GM12878 (cell line): ENCODE measurements around the gene SHISA9. TPM values are rescaled to one million over a fixed set of nuclear protein-coding genes. Genes with fewer than 3 reads are reported as not detected.

Experiments
- ATAC-seq: fragments of 200-7000 bp; cut with Tn5 transposase; 3 replicates; pipeline ENCODE4 v1.9.1; 2020; ENCODE audit warnings: mild to moderate bottlenecking, moderate library complexity
- BruUV-seq: library from RNA; stranded (reverse); fragments of 400-500 nt; replicated peaks from 2 replicates; lab custom pipeline; 2021; lab: Mats Ljungman, UMichigan
- CTCF ChIA-PET: fragments of 300-600 bp; sonication (Branson Sonifier 250); formaldehyde crosslinking; extraction: SDS; loops from one replicate; lab custom pipeline; 2021; ENCODE audit warnings: inconsistent platforms; lab: Yijun Ruan, JAX
- POLR2A ChIA-PET: fragments of 350-600 bp; formaldehyde crosslinking; extraction: SDS; loops from one replicate; lab custom pipeline; 2021; ENCODE audit warnings: inconsistent platforms; lab: Charles Lee
- RAD21 ChIA-PET: fragments of 300-600 bp; sonication (Branson Sonifier 250); formaldehyde crosslinking; loops from one replicate; lab custom pipeline; 2023; ENCODE audit warnings: antibody characterized with exemption; ENCODE audit not compliant: unreplicated experiment; lab: Charles Lee
- SMC1A ChIA-PET: fragments of 300-600 bp; sonication (Branson Sonifier 250); formaldehyde crosslinking; loops from one replicate; lab custom pipeline; 2023; ENCODE audit not compliant: unreplicated experiment, uncharacterized antibody; lab: Charles Lee
- DNase-seq: peaks from one replicate; pipeline ENCODE4 v3.0.0-alpha.2; 2011; ENCODE audit warnings: low read depth, low spot score
- FAIRE-seq: peaks from 3 replicates; lab custom pipeline; 2011; peaks lifted over from hg19 to GRCh38; lab: Jason Lieb, UNC
- H2AFZ ChIP-seq: 2 replicates; pipeline ENCODE4 v1.6.0; 2011; ENCODE audit warnings: low read depth, low read length, control low read depth; ENCODE audit not compliant: control insufficient read depth
- H3K27ac ChIP-seq: 2 replicates; pipeline ENCODE4 v1.5.1; 2011; ENCODE audit warnings: control low read depth; ENCODE audit not compliant: control insufficient read depth, insufficient read depth
- H3K27me3 ChIP-seq, 2 experiments: replicated peaks in 1 of 2; 2 replicates each; pipeline versions ENCODE4 v1.6.0 to v1.6.1; 2011; ENCODE audit warnings: low read length in 1 of 2; ENCODE audit not compliant: control insufficient read depth in 2 of 2, insufficient read depth in 2 of 2
- H3K36me3 ChIP-seq, 2 experiments: 2 replicates each; pipeline ENCODE4 v1.5.1; 2011; ENCODE audit warnings: low read length in 1 of 2; ENCODE audit not compliant: control insufficient read depth in 2 of 2, insufficient read depth in 2 of 2
- H3K4me1 ChIP-seq: 2 replicates; pipeline ENCODE4 v1.6.1; 2011; ENCODE audit warnings: mild to moderate bottlenecking, low read length, moderate library complexity, mixed read lengths; ENCODE audit not compliant: control insufficient read depth, insufficient read depth
- H3K4me2 ChIP-seq: 2 replicates; pipeline ENCODE4 v1.6.0; 2011; ENCODE audit warnings: control low read depth; ENCODE audit not compliant: control insufficient read depth, insufficient read depth
- H3K4me3 ChIP-seq: fragments of 200-600 bp; sonication (generic); 2 replicates; pipeline ENCODE4 v1.5.1; 2016
- H3K79me2 ChIP-seq: 2 replicates; pipeline ENCODE4 v1.6.0; 2011; ENCODE audit warnings: low read length; ENCODE audit not compliant: control insufficient read depth, insufficient read depth
- H3K9ac ChIP-seq: 2 replicates; pipeline ENCODE4 v1.8.0; 2011; ENCODE audit warnings: low read length, control low read depth, mixed read lengths; ENCODE audit not compliant: control insufficient read depth, insufficient read depth
- H3K9me3 ChIP-seq: replicated peaks from 3 replicates; pipeline ENCODE4 v1.5.1; 2011; ENCODE audit warnings: mild to moderate bottlenecking, low read length; ENCODE audit not compliant: control insufficient read depth, insufficient read depth
- H4K20me1 ChIP-seq: 2 replicates; pipeline ENCODE4 v1.6.0; 2011; ENCODE audit not compliant: control insufficient read depth, insufficient read depth
- ELK1 ChIP-seq: IDR thresholded peaks from 2 replicates; pipeline ENCODE4 v1.6.1; 2012; ENCODE audit warnings: low read depth, low read length, improper control_type of control experiment
- IKZF2 ChIP-seq, 2 experiments: fragments of 450-650 bp; IDR thresholded peaks; 2 replicates each; pipeline ENCODE4 v1.6.1; 2017; ENCODE audit warnings: mild to moderate bottlenecking in 2 of 2, moderate library complexity in 2 of 2
- PML ChIP-seq: IDR thresholded peaks from 2 replicates; pipeline ENCODE4 v1.6.1; 2012; ENCODE audit warnings: low read length, inconsistent platforms
- POLR2AphosphoS5 ChIP-seq: IDR thresholded peaks from 2 replicates; pipeline ENCODE4 v1.6.1; 2011; ENCODE audit warnings: mild to moderate bottlenecking, low read length, inconsistent platforms
- RELA ChIP-seq: fragments of 450-650 bp; IDR thresholded peaks from 2 replicates; pipeline ENCODE4 v1.8.0; 2014; ENCODE audit warnings: borderline replicate concordance; ENCODE audit not compliant: partially characterized antibody
- SPI1 ChIP-seq: IDR thresholded peaks from 2 replicates; pipeline ENCODE4 v1.6.1; 2011; ENCODE audit warnings: low read depth, mild to moderate bottlenecking, low read length, moderate library complexity, borderline replicate concordance; ENCODE audit not compliant: insufficient read depth
- WRNIP1 ChIP-seq: IDR thresholded peaks from 2 replicates; pipeline ENCODE4 v1.6.1; 2011; ENCODE audit warnings: low read depth, low read length, improper control_type of control experiment, borderline replicate concordance
- ZZZ3 ChIP-seq: IDR thresholded peaks from 2 replicates; pipeline ENCODE4 v1.6.1; 2011; ENCODE audit warnings: low read depth; ENCODE audit not compliant: control insufficient read depth, insufficient read length
- WGBS: methylation state at CpG from one replicate; pipeline ENCODE4 v1.1.6; 2016; ENCODE audit warnings: low lambda C conversion rate; ENCODE audit not compliant: insufficient replicate concordance, insufficient coverage; ENCODE audit errors: missing lambda C conversion rate; 5-methylcytosine and 5-hydroxymethylcytosine counted together
- in situ Hi-C: fragments of 300-500 bp; cut with MboI; formaldehyde crosslinking; loops from 9 replicates; pipeline ENCODE4 v1.14.3; 2018; ENCODE audit warnings: mixed read lengths
- intact Hi-C: fragments of 100-400 bp; cut with micrococcal nuclease; formaldehyde crosslinking; loops from one replicate; pipeline ENCODE4 v1.14.2; 2022; ENCODE audit not compliant: unreplicated experiment
- polyA plus RNA-seq, 11 experiments: library from polyadenylated mRNA; depleted of rRNA in 4 of 11; unstranded in 6 of 11; stranded (reverse) in 5 of 11; fragments of >200 nt; fragmentation: Nextera tagmentation in 4 of 11; fragmentation: Illumina TruSeq in 1 of 11; extraction: Ambion mirVana in 4 of 11; extraction: Trizol in 1 of 11; gene quantifications; 1 replicate in 1 of 11; 2 replicates in 10 of 11; pipeline versions ENCODE4 v1.2.1 to v1.2.3, GENCODE V29; 2011 to 2016; ENCODE audit warnings: inconsistent platforms in 2 of 11, missing spikeins in 2 of 11, low read depth in 1 of 11
- total RNA-seq, 4 experiments: library from RNA; depleted of rRNA in 3 of 4; stranded (reverse); fragments of >200 nt in 3 of 4; fragmentation: Illumina TruSeq in 1 of 4; extraction: Trizol in 1 of 4; gene quantifications; 2 replicates each; pipeline versions ENCODE4 v1.2.1 to v1.2.3, GENCODE V29; 2013 to 2021

The SHISA9 gene
- total and polyA plus RNA-seq, 10 of the 15 experiments (the other 5 are each of a cell fraction or from before 2014, with no cell fraction given): 0.03 to 25.5 (median 0.07) TPM

- in situ Hi-C loops (no loop called here), intact Hi-C loops (no loop called here)
- H4K20me1 ChIP-seq: no peaks in the 10 kb centered on the region
- H3K9ac ChIP-seq: no peak overlapping the region
- RAD21 ChIA-PET: no interaction called here
- H3K27me3 ChIP-seq: no peaks in the 10 kb centered on the region
- no peaks in the 10 kb centered on the region; the same call in 1 of the 2 replicates for H3K4me1 ChIP-seq
- POLR2A ChIA-PET: no interaction called here
- H3K27ac ChIP-seq: no peak overlapping the region
- no peak for FAIRE-seq
- H3K9me3 ChIP-seq: no peaks in the 10 kb centered on the region; the same call in 2 of the 3 replicates
- CTCF ChIA-PET: no interaction called here
- no peak overlapping the region for H2AFZ ChIP-seq
- H3K79me2 ChIP-seq: no peaks in the 10 kb centered on the region
- no TSS peak for BruUV-seq
- no peak overlapping the region for H3K4me3 ChIP-seq
- TF ChIP-seq ZZZ3 (no peak), PML (no peak), RELA (no peak), ELK1 (no peak), SPI1 (no peak), WRNIP1 (no peak), POLR2AphosphoS5 (no peak), IKZF2 (IDR thresholded peaks at IDR 0.05) (no peak)
- WGBS: 29% methylated on average over 4 of the region's 4 CpGs
- no peak for ATAC-seq
- no peak for DNase-seq
- SMC1A ChIA-PET: no interaction called here
- H3K4me2 ChIP-seq: no peak overlapping the region
- H3K36me3 ChIP-seq: no peaks in the 10 kb centered on the region
Measured at GRCh38 chr16:13264749-13265552, 363.6 kb downstream of the SHISA9 start.
